Spleen (tissue), 7 donors: Measurements from ENCODE around the gene CFAP43.

ENCODE experiments used
- POLR2A ChIP-seq, 3 donors: fragments of 450-650 bp; IDR thresholded peaks; one replicate each; pipeline ENCODE4 v1.5.1; 2017; ENCODE audit warnings: antibody characterized with exemption in 3 of 3, mild to moderate bottlenecking in 1 of 3
- POLR2AphosphoS5 ChIP-seq, 3 donors: sonication (generic); formaldehyde crosslinking; IDR thresholded peaks; one replicate each; pipeline ENCODE4 v1.5.1; 2017; ENCODE audit warnings: antibody characterized with exemption in 3 of 3
- TF ChIP-seq, protein P1 (sequence below), 11 experiments: fragments of 200-600 bp in 7 of 11; fragments of 450-650 bp in 4 of 11; sonication (generic) in 4 of 11; IDR thresholded peaks in 8 of 11; conservative IDR thresholded peaks in 3 of 11; 1 replicate in 7 of 11; 2 replicates in 4 of 11; pipeline versions ENCODE4 v1.4.0 to v1.8.0; 2016 to 2021; ENCODE audit warnings: antibody characterized with exemption in 11 of 11, inconsistent platforms in 4 of 11, mild to moderate bottlenecking in 1 of 11
- donor health status: DM: no; HTN: no; CAD: no; lungs with moderate emphysema.
- donor health status: DM: no; HTN: no; CAD: no.
- donor health status: DM: no; HTN: no; CAD: no.

- TF ChIP-seq, protein P1, sequence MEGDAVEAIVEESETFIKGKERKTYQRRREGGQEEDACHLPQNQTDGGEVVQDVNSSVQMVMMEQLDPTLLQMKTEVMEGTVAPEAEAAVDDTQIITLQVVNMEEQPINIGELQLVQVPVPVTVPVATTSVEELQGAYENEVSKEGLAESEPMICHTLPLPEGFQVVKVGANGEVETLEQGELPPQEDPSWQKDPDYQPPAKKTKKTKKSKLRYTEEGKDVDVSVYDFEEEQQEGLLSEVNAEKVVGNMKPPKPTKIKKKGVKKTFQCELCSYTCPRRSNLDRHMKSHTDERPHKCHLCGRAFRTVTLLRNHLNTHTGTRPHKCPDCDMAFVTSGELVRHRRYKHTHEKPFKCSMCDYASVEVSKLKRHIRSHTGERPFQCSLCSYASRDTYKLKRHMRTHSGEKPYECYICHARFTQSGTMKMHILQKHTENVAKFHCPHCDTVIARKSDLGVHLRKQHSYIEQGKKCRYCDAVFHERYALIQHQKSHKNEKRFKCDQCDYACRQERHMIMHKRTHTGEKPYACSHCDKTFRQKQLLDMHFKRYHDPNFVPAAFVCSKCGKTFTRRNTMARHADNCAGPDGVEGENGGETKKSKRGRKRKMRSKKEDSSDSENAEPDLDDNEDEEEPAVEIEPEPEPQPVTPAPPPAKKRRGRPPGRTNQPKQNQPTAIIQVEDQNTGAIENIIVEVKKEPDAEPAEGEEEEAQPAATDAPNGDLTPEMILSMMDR (IDR thresholded peaks at IDR 0.05 in 8 of 11, conservative IDR thresholded peaks at IDR 0.05 in 3 of 11), result no peak
- TF ChIP-seq POLR2A (IDR thresholded peaks at IDR 0.05) (no peak), POLR2AphosphoS5 (IDR thresholded peaks at IDR 0.05) (no peak)
Measured at GRCh38 chr10:104223304-104223703, 8.9 kb downstream of the CFAP43 start.
